Lung (tissue), 12 donors: ENCODE data around the gene HSPA1B. TPM values are rescaled to one million over a fixed set of nuclear protein-coding genes. Genes with fewer than 3 reads are reported as not detected.

ENCODE experiments used
- ATAC-seq: fragments of 200-7000 bp; cut with Tn5 transposase; one replicate; pipeline ENCODE4 v1.9.1; 2020; ENCODE audit warnings: moderate number of reproducible peaks; ENCODE audit not compliant: insufficient read depth, low FRiP score
- DNase-seq, 3 donors: peaks; one replicate each; pipeline ENCODE4 v3.0.0-alpha.2; 2013 to 2017
- H3K27ac ChIP-seq, 2 donors: one replicate each; pipeline ENCODE4 v1.5.1; 2013; ENCODE audit warnings: mild to moderate bottlenecking in 2 of 2, moderate library complexity in 2 of 2, control low read depth in 1 of 2, inconsistent platforms in 1 of 2, low read depth in 1 of 2, low read length in 1 of 2
- H3K27me3 ChIP-seq, 3 donors: one replicate each; pipeline ENCODE4 v1.5.1; 2013; ENCODE audit warnings: low read length in 2 of 3; ENCODE audit not compliant: control insufficient read depth in 3 of 3, insufficient read depth in 3 of 3
- H3K36me3 ChIP-seq, 4 donors: one replicate each; pipeline ENCODE4 v1.5.1; 2013; ENCODE audit warnings: low read length in 4 of 4, mild to moderate bottlenecking in 1 of 4, moderate library complexity in 1 of 4; ENCODE audit not compliant: control insufficient read depth in 4 of 4, insufficient read depth in 4 of 4
- H3K4me1 ChIP-seq, 5 donors: one replicate each; pipeline ENCODE4 v1.5.1; 2013; ENCODE audit warnings: low read length in 5 of 5, mild to moderate bottlenecking in 2 of 5, moderate library complexity in 1 of 5; ENCODE audit not compliant: control insufficient read depth in 5 of 5, insufficient read depth in 5 of 5
- H3K4me3 ChIP-seq: one replicate; pipeline ENCODE4 v1.5.1; 2013; ENCODE audit warnings: mild to moderate bottlenecking, control low read depth, moderate library complexity
- H3K9ac ChIP-seq, 2 donors: one replicate each; pipeline ENCODE4 v1.5.1; 2013; ENCODE audit warnings: low read length in 2 of 2, control low read depth in 1 of 2; ENCODE audit not compliant: insufficient read depth in 1 of 2
- H3K9me3 ChIP-seq, 4 donors: one replicate each; pipeline ENCODE4 v1.5.1; 2013; ENCODE audit warnings: low read length in 3 of 4, mild to moderate bottlenecking in 1 of 4, moderate library complexity in 1 of 4; ENCODE audit not compliant: control insufficient read depth in 4 of 4, insufficient read depth in 3 of 4
- WGBS, 2 donors: extraction: QIAGEN DNeasy Blood & Tissue Kit; methylation state at CpG; one replicate each; pipeline ENCODE4 v1.1.7; 2013; 5-methylcytosine and 5-hydroxymethylcytosine counted together
- polyA plus RNA-seq, 2 donors: library from polyadenylated mRNA; stranded (reverse); fragments of 200-250 nt; gene quantifications; one replicate each; pipeline ENCODE4 v1.2.1, GENCODE V29; 2013
- total RNA-seq, 2 donors: library from RNA; depleted of rRNA in 1 of 2; stranded (reverse); fragments of >200 nt in 1 of 2; gene quantifications; one replicate each; pipeline ENCODE4 v1.2.1, GENCODE V29; 2014 to 2021
- TF ChIP-seq, protein P1 (sequence below): IDR thresholded peaks from 2 replicates; pipeline ENCODE4 v1.5.1; 2012; ENCODE audit warnings: mild to moderate bottlenecking; ENCODE audit errors: control extremely low read depth, extremely low read depth
- donor health status: control.
- donor health status: control.
- donor health status: Bipolar disorder and iron deficiency.
- donor health status: healthy.
- donor health status: DM: yes; HTN: yes; CAD: no.

HSPA1B gene
- total and polyA plus RNA-seq, 4 donors: 33.2 to 1,377 (median 99.4) TPM

DNA sequence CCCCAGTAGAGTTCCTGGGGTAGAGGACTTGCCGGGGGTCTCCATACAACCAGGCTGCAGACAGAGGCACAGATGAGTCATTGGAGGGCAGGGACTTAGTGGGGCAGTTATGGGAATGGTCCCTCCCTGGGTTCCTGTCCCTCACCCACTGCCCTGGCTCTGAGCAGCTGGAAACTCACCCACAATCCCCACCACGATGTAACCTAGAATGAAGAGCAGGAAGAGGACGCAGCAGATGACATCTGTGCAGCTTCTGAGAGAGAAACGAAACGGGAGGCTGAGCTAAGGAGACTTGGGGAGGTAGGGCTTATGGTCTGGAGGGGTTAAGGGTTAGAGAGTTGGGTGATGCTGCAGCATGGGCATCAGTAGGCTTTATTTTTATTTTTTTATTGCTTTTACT is 48.3 kb downstream of the HSPA1B start:
- ATAC-seq: no peak
- Histone ChIP-seq H3K27ac (no peak overlapping the region), H3K36me3 (peaks cover 2 to 13% (median 4%) of the 10 kb centered on the region in 4 donors), H3K4me3 (no peak overlapping the region), H3K9me3 (no peaks in the 10 kb centered on the region), H3K4me1 (peaks cover 0 to 6% (median 0%) of the 10 kb centered on the region in 5 donors), H3K27me3 (no peaks in the 10 kb centered on the region), H3K9ac (no peak overlapping the region)
- 61 to 69% methylated on average over 5 of the region's 5 CpGs for WGBS, 2 donors
- no peak for DNase-seq
- TF ChIP-seq, protein P1, sequence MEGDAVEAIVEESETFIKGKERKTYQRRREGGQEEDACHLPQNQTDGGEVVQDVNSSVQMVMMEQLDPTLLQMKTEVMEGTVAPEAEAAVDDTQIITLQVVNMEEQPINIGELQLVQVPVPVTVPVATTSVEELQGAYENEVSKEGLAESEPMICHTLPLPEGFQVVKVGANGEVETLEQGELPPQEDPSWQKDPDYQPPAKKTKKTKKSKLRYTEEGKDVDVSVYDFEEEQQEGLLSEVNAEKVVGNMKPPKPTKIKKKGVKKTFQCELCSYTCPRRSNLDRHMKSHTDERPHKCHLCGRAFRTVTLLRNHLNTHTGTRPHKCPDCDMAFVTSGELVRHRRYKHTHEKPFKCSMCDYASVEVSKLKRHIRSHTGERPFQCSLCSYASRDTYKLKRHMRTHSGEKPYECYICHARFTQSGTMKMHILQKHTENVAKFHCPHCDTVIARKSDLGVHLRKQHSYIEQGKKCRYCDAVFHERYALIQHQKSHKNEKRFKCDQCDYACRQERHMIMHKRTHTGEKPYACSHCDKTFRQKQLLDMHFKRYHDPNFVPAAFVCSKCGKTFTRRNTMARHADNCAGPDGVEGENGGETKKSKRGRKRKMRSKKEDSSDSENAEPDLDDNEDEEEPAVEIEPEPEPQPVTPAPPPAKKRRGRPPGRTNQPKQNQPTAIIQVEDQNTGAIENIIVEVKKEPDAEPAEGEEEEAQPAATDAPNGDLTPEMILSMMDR: no peak

DNA sequence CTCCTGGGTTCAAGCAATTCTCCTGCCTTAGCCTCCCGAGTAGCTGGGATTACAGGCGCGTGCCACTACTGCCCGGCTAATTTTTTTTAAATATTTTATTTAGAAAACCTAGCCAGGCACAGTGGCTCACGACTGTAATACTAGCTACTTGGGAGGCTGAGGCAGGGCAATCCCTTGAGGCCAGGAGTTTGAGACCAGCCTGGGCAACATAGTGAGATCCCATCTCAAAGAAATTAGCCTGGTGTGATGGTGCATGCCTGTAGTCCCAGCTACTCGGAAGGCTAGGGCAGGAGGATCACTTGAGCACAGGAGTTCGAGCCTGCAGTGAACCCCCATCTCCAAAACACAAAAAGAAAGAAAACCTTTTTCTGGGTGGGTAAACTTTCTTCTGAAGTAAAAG is 48.8 kb downstream of the HSPA1B start:
- H3K9ac ChIP-seq: no peak overlapping the region
- no peaks in the 10 kb centered on the region for H3K9me3 ChIP-seq
- 90 to 98% methylated on average over 7 of the region's 7 CpGs for WGBS, 2 donors
- H3K4me1 ChIP-seq: peaks cover 0 to 6% (median 0%) of the 10 kb centered on the region in 5 donors
- TF ChIP-seq, protein P1: no peak
- no peak overlapping the region for H3K4me3 ChIP-seq
- H3K27ac ChIP-seq: no peak overlapping the region
- peaks cover 2 to 18% (median 7%) of the 10 kb centered on the region in 4 donors for H3K36me3 ChIP-seq
- DNase-seq (no peak), ATAC-seq (no peak)
- no peaks in the 10 kb centered on the region for H3K27me3 ChIP-seq

GRCh38 chr6:31877125-31877650 is 49.6 kb downstream of the HSPA1B start:
- 62 to 70% methylated on average over 3 of the region's 3 CpGs for WGBS, 2 donors
- H3K36me3 ChIP-seq: peaks cover 2 to 23% (median 10%) of the 10 kb centered on the region in 4 donors
- no peaks in the 10 kb centered on the region for H3K27me3 ChIP-seq
- H3K9me3 ChIP-seq: no peaks in the 10 kb centered on the region
- H3K27ac ChIP-seq: peak overlapping the region in 1 of 2 donors; percentile 71
- H3K9ac ChIP-seq: no peak overlapping the region
- peaks cover 0 to 6% (median 0%) of the 10 kb centered on the region in 5 donors for H3K4me1 ChIP-seq
- TF ChIP-seq, protein P1: no peak
- no peak for DNase-seq
- no peak for ATAC-seq
- H3K4me3 ChIP-seq: no peak overlapping the region
